ENCODE data around the gene ZFYVE27.

DNA sequence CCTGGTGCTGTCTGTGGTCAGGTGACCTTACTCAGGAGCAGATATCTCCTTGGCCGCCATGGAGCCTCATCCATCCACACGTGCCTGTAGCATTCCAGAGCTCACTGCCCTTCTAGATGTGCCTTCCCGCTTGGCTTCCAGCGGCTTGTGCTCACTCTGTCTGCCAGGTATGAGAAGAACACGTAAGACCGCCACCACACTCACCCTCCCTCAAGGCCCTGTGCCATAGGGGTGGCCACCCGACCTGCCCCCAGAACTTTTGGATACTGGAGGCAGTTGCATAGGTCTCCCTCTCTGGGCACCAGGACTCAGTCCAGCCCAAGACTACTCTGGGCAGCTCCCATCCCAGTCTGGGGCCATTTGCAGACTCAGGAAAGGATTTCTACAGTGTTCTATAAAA lies 19.3 kb upstream of the ZFYVE27 start:
- TF ChIP-seq POLR2A (IDR thresholded peaks at IDR 0.05) (no peak), CTCF (IDR thresholded peaks at IDR 0.05) (no peak)

All from Peyer's patch (tissue), 4 donors.